ENCODE data around the gene GLRX3. TPM values are rescaled to one million over a fixed set of nuclear protein-coding genes. Genes with fewer than 3 reads are reported as not detected.

Gene GLRX3
- total and polyA plus RNA-seq, 2 of the 13 experiments (the other 11 are each of a cell fraction or from before 2014, with no cell fraction given) = 91.4 to 135 TPM

DNA sequence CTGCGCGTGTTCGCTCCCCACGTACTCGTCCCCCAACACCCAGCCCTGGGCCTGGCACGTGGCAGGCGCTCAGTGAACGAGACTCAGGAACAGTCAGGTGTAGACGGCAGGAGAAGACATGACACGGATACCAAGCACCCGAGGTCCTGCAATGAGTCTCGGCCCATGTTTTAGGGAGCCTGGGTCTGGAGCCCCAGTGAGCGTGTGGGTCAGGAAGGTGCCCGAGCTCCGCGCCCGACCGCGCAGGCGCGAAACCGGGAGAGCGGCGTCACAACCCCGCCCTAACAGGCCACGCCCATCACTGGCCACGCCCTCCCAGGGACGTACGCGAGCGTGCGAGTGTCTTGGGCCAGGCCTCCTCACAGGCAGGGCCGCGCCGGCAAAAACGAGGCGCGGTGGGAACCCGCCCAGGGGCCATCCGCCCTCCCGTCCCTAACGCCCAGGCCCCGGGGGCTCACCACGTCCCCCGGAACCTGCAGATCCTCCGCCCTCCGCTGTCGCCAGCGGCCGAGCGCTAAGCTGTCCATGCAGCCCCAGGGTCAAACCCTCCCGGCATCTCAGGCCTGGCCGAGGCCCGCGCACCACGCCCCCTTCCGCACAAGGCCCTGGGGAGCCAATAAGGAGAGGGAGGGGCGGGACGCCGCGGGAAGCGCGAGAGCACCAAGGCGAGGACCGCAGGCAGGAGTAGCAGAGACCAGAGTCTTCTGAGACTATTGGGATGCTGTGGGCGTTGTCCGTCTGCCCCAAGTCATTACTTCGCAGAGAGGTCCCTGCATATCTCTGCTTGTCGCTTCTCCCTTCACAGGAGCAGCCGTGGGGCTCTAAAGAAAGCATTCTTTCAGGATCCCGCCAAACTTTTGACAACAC, 25.7 kb upstream of the GLRX3 start, which contains the start of gene C10orf143 (continued):
- TF ChIP-seq, protein P1, sequence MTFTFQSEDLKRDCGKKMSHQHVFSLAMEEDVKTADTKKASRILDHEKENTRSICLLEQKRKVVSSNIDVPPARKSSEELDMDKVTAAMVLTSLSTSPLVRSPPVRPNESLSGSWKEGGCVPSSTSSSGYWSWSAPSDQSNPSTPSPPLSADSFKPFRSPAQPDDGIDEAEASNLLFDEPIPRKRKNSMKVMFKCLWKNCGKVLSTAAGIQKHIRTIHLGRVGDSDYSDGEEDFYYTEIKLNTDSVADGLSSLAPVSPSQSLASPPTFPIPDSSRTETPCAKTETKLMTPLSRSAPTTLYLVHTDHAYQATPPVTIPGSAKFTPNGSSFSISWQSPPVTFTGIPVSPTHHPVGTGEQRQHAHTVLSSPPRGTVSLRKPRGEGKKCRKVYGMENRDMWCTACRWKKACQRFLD (CRISPR knock-in tag; IDR thresholded peaks at IDR 0.05; ENCODE audit: borderline replicate concordance) = 0 out of 2 replicates have a peak, but pooled peaks have one; percentile 85
- TF ChIP-seq ZNF331 (CRISPR knock-in tag; IDR thresholded peaks at IDR 0.05) = peak; percentile 56; the same call in 1 of the 2 replicates
- TF ChIP-seq ZNF792 (CRISPR knock-in tag; IDR thresholded peaks at IDR 0.05) = peak; percentile 68; the same call in 1 of the 2 replicates
- no peak for TF ChIP-seq ZNF326 (CRISPR knock-in tag; IDR thresholded peaks at IDR 0.05; ENCODE audit: borderline replicate concordance)
- peak; percentile 7; the same call in 1 of the 2 replicates for TF ChIP-seq SOX5 (CRISPR knock-in tag; IDR thresholded peaks at IDR 0.05; ENCODE audit: borderline replicate concordance)
- no peak for TF ChIP-seq NONO (IDR thresholded peaks at IDR 0.05)
- TF ChIP-seq NONO (CRISPR knock-in tag; conservative IDR thresholded peaks at IDR 0.05) = peak; percentile 63; the same call in 1 of the 2 replicates
- no peak for TF ChIP-seq ZNF747 (CRISPR knock-in tag; IDR thresholded peaks at IDR 0.05; ENCODE audit: borderline replicate concordance)
- peak; percentile 63; the same call in 1 of the 2 replicates for TF ChIP-seq ZNF598 (CRISPR knock-in tag; IDR thresholded peaks at IDR 0.05; ENCODE audit: borderline replicate concordance)
- TF ChIP-seq EEA1 (CRISPR knock-in tag; IDR thresholded peaks at IDR 0.05; ENCODE audit: borderline replicate concordance) = peak; percentile 57; the same call in 1 of the 2 replicates
- TF ChIP-seq KDM2A (CRISPR knock-in tag; IDR thresholded peaks at IDR 0.05; ENCODE audit: borderline replicate concordance, low read depth) = peak; percentile 62
- 0 out of 2 replicates have a peak, but pooled peaks have one; percentile 58 for TF ChIP-seq ZNF775 (CRISPR knock-in tag; IDR thresholded peaks at IDR 0.05; ENCODE audit: borderline replicate concordance)
- TF ChIP-seq ZNF724P (CRISPR knock-in tag; IDR thresholded peaks at IDR 0.05; ENCODE audit: borderline replicate concordance) = peak; percentile 46; the same call in 1 of the 2 replicates
- TF ChIP-seq IRX3 (CRISPR knock-in tag; IDR thresholded peaks at IDR 0.05; ENCODE audit: borderline replicate concordance, low read depth) = peak; percentile 63; the same call in 1 of the 2 replicates
- TF ChIP-seq, protein P2, sequence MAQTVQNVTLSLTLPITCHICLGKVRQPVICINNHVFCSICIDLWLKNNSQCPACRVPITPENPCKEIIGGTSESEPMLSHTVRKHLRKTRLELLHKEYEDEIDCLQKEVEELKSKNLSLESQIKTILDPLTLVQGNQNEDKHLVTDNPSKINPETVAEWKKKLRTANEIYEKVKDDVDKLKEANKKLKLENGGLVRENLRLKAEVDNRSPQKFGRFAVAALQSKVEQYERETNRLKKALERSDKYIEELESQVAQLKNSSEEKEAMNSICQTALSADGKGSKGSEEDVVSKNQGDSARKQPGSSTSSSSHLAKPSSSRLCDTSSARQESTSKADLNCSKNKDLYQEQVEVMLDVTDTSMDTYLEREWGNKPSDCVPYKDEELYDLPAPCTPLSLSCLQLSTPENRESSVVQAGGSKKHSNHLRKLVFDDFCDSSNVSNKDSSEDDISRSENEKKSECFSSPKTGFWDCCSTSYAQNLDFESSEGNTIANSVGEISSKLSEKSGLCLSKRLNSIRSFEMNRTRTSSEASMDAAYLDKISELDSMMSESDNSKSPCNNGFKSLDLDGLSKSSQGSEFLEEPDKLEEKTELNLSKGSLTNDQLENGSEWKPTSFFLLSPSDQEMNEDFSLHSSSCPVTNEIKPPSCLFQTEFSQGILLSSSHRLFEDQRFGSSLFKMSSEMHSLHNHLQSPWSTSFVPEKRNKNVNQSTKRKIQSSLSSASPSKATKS (CRISPR knock-in tag; IDR thresholded peaks at IDR 0.05) = 0 out of 2 replicates have a peak, but pooled peaks have one; percentile 89
- peak; percentile 56; the same call in 1 of the 2 replicates for TF ChIP-seq SRF (IDR thresholded peaks at IDR 0.05; ENCODE audit: low read depth, low read length)
- TF ChIP-seq TEAD3 (CRISPR knock-in tag; optimal IDR thresholded peaks at IDR 0.05; ENCODE audit: borderline replicate concordance) = no peak
- TF ChIP-seq TBX3 (IDR thresholded peaks at IDR 0.05; ENCODE audit: borderline replicate concordance) = peak; percentile 34; the same call in 1 of the 2 replicates
- TF ChIP-seq GABPB1 (CRISPR knock-in tag; IDR thresholded peaks at IDR 0.05) = peak; percentile 87
- TF ChIP-seq ZNF510 (CRISPR knock-in tag; IDR thresholded peaks at IDR 0.05; ENCODE audit: low read depth) = 0 out of 2 replicates have a peak, but pooled peaks have one; percentile 42
- 0 out of 2 replicates have a peak, but pooled peaks have one; percentile 67 for TF ChIP-seq ZNF572 (CRISPR knock-in tag; IDR thresholded peaks at IDR 0.05)
- TF ChIP-seq, protein P3, sequence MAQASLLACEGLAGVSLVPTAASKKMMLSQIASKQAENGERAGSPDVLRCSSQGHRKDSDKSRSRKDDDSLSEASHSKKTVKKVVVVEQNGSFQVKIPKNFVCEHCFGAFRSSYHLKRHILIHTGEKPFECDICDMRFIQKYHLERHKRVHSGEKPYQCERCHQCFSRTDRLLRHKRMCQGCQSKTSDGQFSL (CRISPR knock-in tag; IDR thresholded peaks at IDR 0.05) = no peak
- no peak for TF ChIP-seq DPF2 (CRISPR knock-in tag; IDR thresholded peaks at IDR 0.05; ENCODE audit: borderline replicate concordance, low read depth)
- TF ChIP-seq SKI (IDR thresholded peaks at IDR 0.05; ENCODE audit: partially characterized antibody) = no peak

Measured in HepG2 (cell line).